Aorta (tissue), 5 donors: ENCODE measurements around the gene TMSB10. TPM values are rescaled to one million over a fixed set of nuclear protein-coding genes. Genes with fewer than 3 reads are reported as not detected.
A peak's percentile ranks its signal among the peaks of the same experiment; 100 is the strongest.
"Not testable (repeated sequence)": the region's sequence is repeated elsewhere in the genome, so short reads cannot be mapped to it uniquely, and the experiment has no call there.

Experiments
- ATAC-seq: fragments of 200-7000 bp; cut with Tn5 transposase; one replicate; pipeline ENCODE4 v1.9.1; 2022; ENCODE audit warnings: moderate library complexity; ENCODE audit not compliant: low FRiP score
- DNase-seq, 2 donors: peaks; one replicate each; pipeline ENCODE4 v3.0.0-alpha.2; 2020
- H3K27ac ChIP-seq, 2 donors: one replicate each; pipeline ENCODE4 v1.5.1; 2013; ENCODE audit warnings: low read length in 2 of 2, mild to moderate bottlenecking in 2 of 2, moderate library complexity in 2 of 2, control low read depth in 1 of 2, inconsistent platforms in 1 of 2, low read depth in 1 of 2
- H3K27me3 ChIP-seq, 2 donors: one replicate each; pipeline ENCODE4 v1.6.1; 2013; ENCODE audit warnings: control low read depth in 1 of 2, low read length in 1 of 2, mild to moderate bottlenecking in 1 of 2, moderate library complexity in 1 of 2; ENCODE audit not compliant: insufficient read depth in 2 of 2, control insufficient read depth in 1 of 2
- H3K36me3 ChIP-seq, 2 donors: one replicate each; pipeline ENCODE4 v1.6.1; 2013; ENCODE audit warnings: control low read depth in 1 of 2, low read length in 1 of 2, mild to moderate bottlenecking in 1 of 2; ENCODE audit not compliant: insufficient read depth in 2 of 2, control insufficient read depth in 1 of 2
- H3K4me1 ChIP-seq, 2 donors: one replicate each; pipeline ENCODE4 v1.6.1; 2013; ENCODE audit warnings: low read length in 2 of 2, control low read depth in 1 of 2, mild to moderate bottlenecking in 1 of 2, moderate library complexity in 1 of 2; ENCODE audit not compliant: insufficient read depth in 2 of 2, control insufficient read depth in 1 of 2
- H3K4me3 ChIP-seq, 2 donors: one replicate each; pipeline ENCODE4 v1.5.1; 2013; ENCODE audit warnings: low read length in 2 of 2, control low read depth in 1 of 2, mild to moderate bottlenecking in 1 of 2
- H3K9me3 ChIP-seq: one replicate; pipeline ENCODE4 v1.6.1; 2013; ENCODE audit warnings: mild to moderate bottlenecking, low read length; ENCODE audit not compliant: control insufficient read depth
- WGBS, 2 donors: extraction: QIAGEN DNeasy Blood & Tissue Kit; methylation state at CpG; one replicate each; pipeline ENCODE4 v1.1.7; 2013; 5-methylcytosine and 5-hydroxymethylcytosine counted together
- intact Hi-C, 2 donors: fragments of 100-400 bp; cut with DNase I; formaldehyde crosslinking; loops; one replicate each; pipeline versions ENCODE4 v1.14.2 to v1.15.0; 2022
- polyA plus RNA-seq, 2 donors: library from polyadenylated mRNA; stranded (reverse); fragments of 200-250 nt; gene quantifications; one replicate each; pipeline ENCODE4 v1.2.3, GENCODE V29; 2013
- total RNA-seq, 2 donors: library from RNA; stranded (reverse); fragmentation: NEBNext Ultra II Directional; extraction: Animal tissue kit (Norgen Biotek cat#: 25700); gene quantifications; one replicate each; pipeline ENCODE4 v1.2.1, GENCODE V29; 2021
- donor health status: healthy with polysubstance abuse.
- donor health status: Bipolar disorder and iron deficiency.
- donor health status: DM: no; HTN: no; CAD: no.
- donor health status: DM: no; HTN: no; CAD: no.
- donor health status: DM: yes; HTN: yes; CAD: no.

Gene TMSB10
- total and polyA plus RNA-seq, 4 donors = 876 to 2,217 (median 1,272) TPM

- H3K36me3 ChIP-seq, ATAC-seq, H3K27me3 ChIP-seq, H3K9me3 ChIP-seq, H3K27ac ChIP-seq, DNase-seq, intact Hi-C loops, H3K4me1 ChIP-seq, H3K4me3 ChIP-seq: not testable (repeated sequence)
- 91 to 93% methylated on average over 5 of the region's 5 CpGs for WGBS, 2 donors
Observed at GRCh38 chr2:84917821-84918220, 12.4 kb downstream of the TMSB10 start.

- Histone ChIP-seq H3K36me3 (no peaks in the 10 kb centered on the region), H3K27me3 (no peaks in the 10 kb centered on the region), H3K4me3 (no peak overlapping the region), H3K4me1 (no peaks in the 10 kb centered on the region), H3K27ac (no peak overlapping the region), H3K9me3 (no peaks in the 10 kb centered on the region)
- intact Hi-C loops = no loop called here
- ATAC-seq (no peak), DNase-seq (no peak)
- 87 to 88% methylated on average over 2 of the region's 2 CpGs for WGBS, 2 donors
Observed at GRCh38 chr2:84918430-84918829, 13.0 kb downstream of the TMSB10 start.

- H3K4me1 ChIP-seq = no peaks in the 10 kb centered on the region
- peak; percentile 88 for ATAC-seq
- no peak overlapping the region for H3K4me3 ChIP-seq
- no peaks in the 10 kb centered on the region for H3K36me3 ChIP-seq
- H3K9me3 ChIP-seq = no peaks in the 10 kb centered on the region
- intact Hi-C loops = no loop called here
- WGBS, 2 donors = 46 to 47% methylated on average over 7 of the region's 7 CpGs
- no peaks in the 10 kb centered on the region for H3K27me3 ChIP-seq
- peak in 1 of 2 donors; percentile 67 for DNase-seq
- no peak overlapping the region for H3K27ac ChIP-seq
Observed at GRCh38 chr2:84919885-84920580, 14.6 kb downstream of the TMSB10 start.

- H3K27ac ChIP-seq = no peak overlapping the region
- no peaks in the 10 kb centered on the region for H3K4me1 ChIP-seq
- no peaks in the 10 kb centered on the region for H3K36me3 ChIP-seq
- ATAC-seq (no peak), DNase-seq (no peak)
- intact Hi-C loops = no loop called here
- H3K9me3 ChIP-seq = no peaks in the 10 kb centered on the region
- no peaks in the 10 kb centered on the region for H3K27me3 ChIP-seq
- no peak overlapping the region for H3K4me3 ChIP-seq
Observed at GRCh38 chr2:84923009-84923408, 17.6 kb downstream of the TMSB10 start.

GRCh38 chr2:84924173-84925106, 19.0 kb downstream of the TMSB10 start:
- intact Hi-C loops = loop anchor here in 1 of 2 donors (5.0 kb wide), 2 partner anchors 373 to 427 kb away; no protein-coding TSS in a partner anchor
- Histone ChIP-seq H3K4me1 (no peaks in the 10 kb centered on the region), H3K27ac (no peak overlapping the region), H3K9me3 (no peaks in the 10 kb centered on the region), H3K36me3 (no peaks in the 10 kb centered on the region), H3K4me3 (no peak overlapping the region), H3K27me3 (no peaks in the 10 kb centered on the region)
- DNase-seq (peak in 1 of 2 donors; percentile 55), ATAC-seq (peak; percentile 46)
- WGBS, 2 donors = 63% methylated on average over 9 of the region's 9 CpGs

- Histone ChIP-seq H3K36me3 (no peaks in the 10 kb centered on the region), H3K9me3 (no peaks in the 10 kb centered on the region), H3K27ac (no peak overlapping the region), H3K4me3 (no peak overlapping the region), H3K4me1 (no peaks in the 10 kb centered on the region), H3K27me3 (no peaks in the 10 kb centered on the region)
- DNase-seq (no peak), ATAC-seq (no peak)
- intact Hi-C loops = loop anchor here in 1 of 2 donors (5.0 kb wide), 2 partner anchors 372 to 428 kb away; no protein-coding TSS in a partner anchor
- WGBS, 2 donors = 90 to 96% methylated on average over 2 of the region's 2 CpGs
Observed at GRCh38 chr2:84925336-84925723, 19.9 kb downstream of the TMSB10 start.

- Histone ChIP-seq H3K9me3 (no peaks in the 10 kb centered on the region), H3K36me3 (no peaks in the 10 kb centered on the region), H3K4me1 (no peaks in the 10 kb centered on the region), H3K4me3 (no peak overlapping the region), H3K27me3 (no peaks in the 10 kb centered on the region), H3K27ac (no peak overlapping the region)
- peak; percentile 96 to 99 for DNase-seq
- ATAC-seq = peak; percentile 92
- 6 to 7% methylated on average over 34 of the region's 34 CpGs for WGBS, 2 donors
- intact Hi-C loops = loop anchor here in 1 of 2 donors (5.0 kb wide), 2 partner anchors 371 to 429 kb away; no protein-coding TSS in a partner anchor
Observed at GRCh38 chr2:84925724-84926376, 20.4 kb downstream of the TMSB10 start.

GRCh38 chr2:84927275-84927627, 21.8 kb downstream of the TMSB10 start:
- H3K27ac ChIP-seq = no peak overlapping the region
- no peaks in the 10 kb centered on the region for H3K9me3 ChIP-seq
- H3K4me3 ChIP-seq = no peak overlapping the region
- no peaks in the 10 kb centered on the region for H3K4me1 ChIP-seq
- WGBS, 2 donors = 44 to 50% methylated on average over 3 of the region's 3 CpGs
- DNase-seq (no peak), ATAC-seq (no peak)
- no peaks in the 10 kb centered on the region for H3K27me3 ChIP-seq
- intact Hi-C loops = loop anchor here in 1 of 2 donors (5.0 kb wide), 2 partner anchors 370 to 430 kb away; no protein-coding TSS in a partner anchor
- no peaks in the 10 kb centered on the region for H3K36me3 ChIP-seq
